Liver (tissue), 9 donors: ENCODE measurements around the gene CFDP1. TPM values are rescaled to one million over a fixed set of nuclear protein-coding genes. Genes with fewer than 3 reads are reported as not detected.

Source experiments
- DNase-seq: peaks from one replicate; pipeline ENCODE4 v3.0.0-alpha.2; 2017; ENCODE audit warnings: low spot score
- H3K27ac ChIP-seq, 2 donors: one replicate each; pipeline ENCODE4 v1.7.0; 2013; ENCODE audit warnings: inconsistent platforms in 2 of 2, low read length in 2 of 2, control low read depth in 1 of 2, low read depth in 1 of 2, mild to moderate bottlenecking in 1 of 2
- H3K27me3 ChIP-seq, 4 donors: one replicate each; pipeline versions ENCODE4 v1.6.1 to v1.7.0; 2013; ENCODE audit warnings: low read length in 3 of 4, inconsistent platforms in 1 of 4, mild to moderate bottlenecking in 1 of 4, moderate library complexity in 1 of 4; ENCODE audit not compliant: control insufficient read depth in 4 of 4, insufficient read depth in 4 of 4
- H3K36me3 ChIP-seq, 4 donors: one replicate each; pipeline versions ENCODE4 v1.6.1 to v1.7.0; 2013; ENCODE audit warnings: low read length in 3 of 4, mild to moderate bottlenecking in 3 of 4, low read depth in 1 of 4, moderate library complexity in 1 of 4; ENCODE audit not compliant: control insufficient read depth in 4 of 4, insufficient read depth in 3 of 4
- H3K4me1 ChIP-seq, 4 donors: one replicate each; pipeline versions ENCODE4 v1.6.1 to v1.7.0; 2013; ENCODE audit warnings: low read length in 3 of 4, mild to moderate bottlenecking in 3 of 4, moderate library complexity in 1 of 4; ENCODE audit not compliant: control insufficient read depth in 4 of 4, insufficient read depth in 4 of 4
- H3K4me3 ChIP-seq, 3 donors: one replicate each; pipeline versions ENCODE4 v1.6.1 to v1.7.0; 2013; ENCODE audit warnings: low read length in 3 of 3, control low read depth in 1 of 3, low read depth in 1 of 3, mild to moderate bottlenecking in 1 of 3
- H3K9ac ChIP-seq, 2 donors: one replicate each; pipeline ENCODE4 v1.7.0; 2013; ENCODE audit warnings: low read length in 2 of 2, mild to moderate bottlenecking in 2 of 2, moderate library complexity in 2 of 2, control low read depth in 1 of 2, low read depth in 1 of 2
- H3K9me3 ChIP-seq, 4 donors: one replicate each; pipeline versions ENCODE4 v1.6.1 to v1.7.0; 2013; ENCODE audit warnings: low read length in 3 of 4; ENCODE audit not compliant: control insufficient read depth in 4 of 4
- ATF3 ChIP-seq: IDR thresholded peaks from 2 replicates; pipeline ENCODE4 v1.6.1; 2016; ENCODE audit warnings: antibody characterized with exemption
- CTCF ChIP-seq: fragments of 150-350 bp; IDR thresholded peaks from 2 replicates; pipeline ENCODE4 v1.5.1; 2017; ENCODE audit warnings: improper control_type of control experiment, low read depth, low read length; ENCODE audit not compliant: missing input control
- EGR1 ChIP-seq, 2 donors: IDR thresholded peaks; 2 replicates each; pipeline ENCODE4 v1.6.1; 2016 to 2018; ENCODE audit warnings: antibody characterized with exemption in 2 of 2, low read depth in 2 of 2
- FOXA1 ChIP-seq: IDR thresholded peaks from 2 replicates; pipeline ENCODE4 v1.6.1; 2016; ENCODE audit warnings: antibody characterized with exemption
- GABPA ChIP-seq, 2 donors: IDR thresholded peaks in 1 of 2; conservative IDR thresholded peaks in 1 of 2; 2 replicates each; pipeline ENCODE4 v1.6.1; 2016; ENCODE audit warnings: antibody characterized with exemption in 2 of 2, mild to moderate bottlenecking in 1 of 2, moderate library complexity in 1 of 2
- HNF4A ChIP-seq, 2 donors: conservative IDR thresholded peaks; 2 replicates each; pipeline ENCODE4 v1.6.1; 2016; ENCODE audit warnings: antibody characterized with exemption in 2 of 2, mild to moderate bottlenecking in 2 of 2
- HNF4G ChIP-seq: IDR thresholded peaks from 2 replicates; pipeline ENCODE4 v1.6.1; 2016; ENCODE audit warnings: antibody characterized with exemption
- JUND ChIP-seq, 2 donors: IDR thresholded peaks; 2 replicates each; pipeline ENCODE4 v1.6.1; 2016; ENCODE audit warnings: antibody characterized with exemption in 2 of 2
- MAX ChIP-seq: IDR thresholded peaks from 2 replicates; pipeline ENCODE4 v1.6.1; 2016; ENCODE audit warnings: antibody characterized with exemption
- NR2F2 ChIP-seq: IDR thresholded peaks from 2 replicates; pipeline ENCODE4 v1.6.1; 2016; ENCODE audit warnings: antibody characterized with exemption
- RAD21 ChIP-seq, 2 donors: IDR thresholded peaks; 2 replicates each; pipeline ENCODE4 v1.6.1; 2016; ENCODE audit warnings: antibody characterized with exemption in 2 of 2, mild to moderate bottlenecking in 2 of 2
- REST ChIP-seq: IDR thresholded peaks from 2 replicates; pipeline ENCODE4 v1.6.1; 2016; ENCODE audit warnings: antibody characterized with exemption, mild to moderate bottlenecking
- RXRA ChIP-seq, 2 donors: IDR thresholded peaks; 2 replicates each; pipeline ENCODE4 v1.6.1; 2017 to 2018; ENCODE audit warnings: antibody characterized with exemption in 2 of 2, mild to moderate bottlenecking in 1 of 2
- TAF1 ChIP-seq: conservative IDR thresholded peaks from 2 replicates; pipeline ENCODE4 v1.6.1; 2016; ENCODE audit warnings: antibody characterized with exemption, mild to moderate bottlenecking
- YY1 ChIP-seq: IDR thresholded peaks from 2 replicates; pipeline ENCODE4 v1.6.1; 2016; ENCODE audit warnings: antibody characterized with exemption, mild to moderate bottlenecking
- ZBTB33 ChIP-seq: IDR thresholded peaks from 2 replicates; pipeline ENCODE4 v1.6.1; 2016; ENCODE audit warnings: antibody characterized with exemption
- WGBS: extraction: QIAGEN DNeasy Blood & Tissue Kit; methylation state at CpG from one replicate; pipeline ENCODE4 v1.1.7; 2013; 5-methylcytosine and 5-hydroxymethylcytosine counted together
- polyA plus RNA-seq, 2 donors: library from polyadenylated mRNA; stranded (reverse) in 1 of 2; unstranded in 1 of 2; fragments of 200-250 nt in 1 of 2; fragments of >200 nt in 1 of 2; fragmentation: Nextera tagmentation in 1 of 2; extraction: Ambion mirVana in 1 of 2; gene quantifications; one replicate each; pipeline versions ENCODE4 v1.2.1 to v1.2.3, GENCODE V29; 2013 to 2015
- total RNA-seq, 2 donors: library from RNA; depleted of rRNA; stranded (reverse); fragments of >200 nt; gene quantifications; one replicate each; pipeline ENCODE4 v1.2.3, GENCODE V29; 2014
- donor health status: healthy.
- donor health status: healthy.
- donor health status: healthy.
- donor health status: healthy.
- donor health status: healthy.

CFDP1 gene
- total and polyA plus RNA-seq, 4 donors: 20.5 to 49.2 (median 33.9) TPM

- WGBS: 97% methylated on average over 3 of the region's 3 CpGs
- Histone ChIP-seq H3K9me3 (no peaks in the 10 kb centered on the region), H3K4me1 (peaks cover 0 to 11% (median 1%) of the 10 kb centered on the region in 4 donors), H3K9ac (no peak overlapping the region), H3K27me3 (no peaks in the 10 kb centered on the region), H3K4me3 (no peak overlapping the region), H3K27ac (peak overlapping the region in 1 of 2 donors; percentile 53), H3K36me3 (no peaks in the 10 kb centered on the region)
- DNase-seq: no peak
- TF ChIP-seq FOXA1: no peak
- no peak for TF ChIP-seq REST
- no peak for TF ChIP-seq CTCF
- TF ChIP-seq ATF3: no peak
- no peak for TF ChIP-seq HNF4G
- no peak for TF ChIP-seq ZBTB33
- TF ChIP-seq RXRA (IDR thresholded peaks at IDR 0.05): no peak
- no peak for TF ChIP-seq EGR1 (IDR thresholded peaks at IDR 0.05; ENCODE audit: low read depth in 2 of 2)
- no peak for TF ChIP-seq GABPA (IDR thresholded peaks at IDR 0.05 in 1 of 2, conservative IDR thresholded peaks at IDR 0.05 in 1 of 2)
- TF ChIP-seq JUND (IDR thresholded peaks at IDR 0.05): no peak
- TF ChIP-seq MAX: no peak
- TF ChIP-seq TAF1: no peak
- no peak for TF ChIP-seq NR2F2
- no peak for TF ChIP-seq HNF4A (conservative IDR thresholded peaks at IDR 0.05)
Observed at GRCh38 chr16:75318737-75319136, 114.6 kb downstream of the CFDP1 start.

GRCh38 chr16:75317532-75317931 is 115.8 kb downstream of the CFDP1 start:
- Histone ChIP-seq H3K36me3 (no peaks in the 10 kb centered on the region), H3K4me1 (peaks cover 0 to 11% (median 1%) of the 10 kb centered on the region in 4 donors), H3K9ac (no peak overlapping the region), H3K9me3 (no peaks in the 10 kb centered on the region), H3K4me3 (no peak overlapping the region), H3K27ac (peak overlapping the region; percentile 55 to 69), H3K27me3 (no peaks in the 10 kb centered on the region)
- WGBS: 89% methylated on average over 4 of the region's 4 CpGs
- no peak for DNase-seq
- TF ChIP-seq JUND (IDR thresholded peaks at IDR 0.05) (no peak), YY1 (no peak), RAD21 (IDR thresholded peaks at IDR 0.05) (no peak), RXRA (IDR thresholded peaks at IDR 0.05) (no peak), ZBTB33 (no peak)
